Common myeloid progenitor, CD34-positive (primary cell): Measurements from ENCODE around the gene B3GALT5.

Source experiments
- CTCF ChIA-PET: fragments of 350-600 bp; sonication (Branson Sonifier 250); formaldehyde crosslinking; loops from one replicate; lab custom pipeline; 2021; ENCODE audit warnings: antibody characterized with exemption; lab: Charles Lee
- POLR2A ChIA-PET: fragments of 350-600 bp; sonication (Branson Sonifier 250); formaldehyde crosslinking; loops from one replicate; lab custom pipeline; 2021; ENCODE audit warnings: antibody characterized with exemption; lab: Charles Lee
- DNase-seq, 3 donors: peaks; one replicate each; pipeline versions ENCODE4 v3.0.0 to v3.0.0-alpha.2; 2013
- H3K27ac ChIP-seq, 2 experiments: 1 replicate in 1 of 2; 2 replicates in 1 of 2; pipeline ENCODE4 v1.7.0; 2013; ENCODE audit warnings: inconsistent platforms in 2 of 2, low read length in 2 of 2, mild to moderate bottlenecking in 2 of 2, low read depth in 1 of 2, moderate library complexity in 1 of 2; ENCODE audit not compliant: severe bottlenecking in 2 of 2, insufficient read depth in 1 of 2, poor library complexity in 1 of 2
- H3K27me3 ChIP-seq, 5 experiments: replicated peaks in 2 of 5; 1 replicate in 3 of 5; 2 replicates in 2 of 5; pipeline versions ENCODE4 v1.6.1 to v1.7.0; 2013; ENCODE audit warnings: low read length in 4 of 5, mild to moderate bottlenecking in 2 of 5, moderate library complexity in 2 of 5, inconsistent platforms in 1 of 5; ENCODE audit not compliant: insufficient read depth in 5 of 5, control insufficient read depth in 4 of 5
- H3K36me3 ChIP-seq, 4 experiments: 1 replicate in 2 of 4; 2 replicates in 2 of 4; pipeline versions ENCODE4 v1.6.1 to v1.7.0; 2013; ENCODE audit warnings: low read length in 3 of 4, control low read depth in 1 of 4, mild to moderate bottlenecking in 1 of 4; ENCODE audit not compliant: control insufficient read depth in 4 of 4, insufficient read depth in 4 of 4
- H3K4me1 ChIP-seq, 4 experiments: 1 replicate in 3 of 4; 2 replicates in 1 of 4; pipeline versions ENCODE4 v1.6.1 to v1.7.1; 2013; ENCODE audit warnings: low read length in 3 of 4, mild to moderate bottlenecking in 3 of 4, control low read depth in 1 of 4, inconsistent platforms in 1 of 4, moderate library complexity in 1 of 4; ENCODE audit not compliant: control insufficient read depth in 4 of 4, insufficient read depth in 4 of 4; ENCODE audit errors: control extremely low read depth in 1 of 4
- H3K4me3 ChIP-seq, 7 experiments: 1 replicate in 4 of 7; 2 replicates in 3 of 7; pipeline versions ENCODE4 v1.5.1 to v1.7.0; 2013; ENCODE audit warnings: mild to moderate bottlenecking in 7 of 7, low read length in 6 of 7, moderate library complexity in 6 of 7, inconsistent platforms in 2 of 7, low read depth in 2 of 7, control low read depth in 1 of 7; ENCODE audit not compliant: insufficient read depth in 4 of 7, control insufficient read depth in 1 of 7; ENCODE audit errors: extremely low read depth in 1 of 7
- H3K9me3 ChIP-seq, 5 experiments: 1 replicate in 4 of 5; 2 replicates in 1 of 5; pipeline versions ENCODE4 v1.6.1 to v1.7.1; 2013; ENCODE audit warnings: low read length in 4 of 5, mild to moderate bottlenecking in 2 of 5, inconsistent platforms in 1 of 5, low read depth in 1 of 5, moderate library complexity in 1 of 5; ENCODE audit not compliant: control insufficient read depth in 4 of 5, insufficient read depth in 2 of 5; ENCODE audit errors: control extremely low read depth in 1 of 5
- WGBS: methylation state at CpG from one replicate; pipeline ENCODE4 v1.1.5; 2013; ENCODE audit not compliant: insufficient coverage; 5-methylcytosine and 5-hydroxymethylcytosine counted together

B3GALT5 gene

GRCh38 chr21:39670701-39671100, 58.0 kb downstream of the B3GALT5 start:
- Histone ChIP-seq H3K4me1 (no peaks in the 10 kb centered on the region), H3K9me3 (no peaks in the 10 kb centered on the region), H3K27me3 (peaks cover 0 to 3% (median 0%) of the 10 kb centered on the region in 5 experiments), H3K27ac (no peak overlapping the region), H3K4me3 (no peak overlapping the region), H3K36me3 (no peaks in the 10 kb centered on the region)
- CTCF ChIA-PET: no interaction called here
- POLR2A ChIA-PET: no interaction called here
- WGBS: 100% methylated on average over 1 of the region's 2 CpGs
- no peak for DNase-seq

- 97% methylated on average over 4 of the region's 8 CpGs for WGBS
- CTCF ChIA-PET: no interaction called here
Observed at GRCh38 chr21:39671986-39672385, 59.2 kb downstream of the B3GALT5 start.

GRCh38 chr21:39673163-39673562, 60.4 kb downstream of the B3GALT5 start:
- H3K27ac ChIP-seq: no peak overlapping the region
- ChIA-PET POLR2A (no interaction called here), CTCF (no interaction called here)
- no peaks in the 10 kb centered on the region for H3K9me3 ChIP-seq
- no peak for DNase-seq
- peaks cover 0 to 5% (median 0%) of the 10 kb centered on the region in 5 experiments for H3K27me3 ChIP-seq
- WGBS: 93% methylated on average over 6 of the region's 9 CpGs
- no peak overlapping the region for H3K4me3 ChIP-seq
- no peaks in the 10 kb centered on the region for H3K4me1 ChIP-seq
- no peaks in the 10 kb centered on the region for H3K36me3 ChIP-seq

More at GRCh38 chr21:39671986-39672385, 59.2 kb downstream of the B3GALT5 start:
- Histone ChIP-seq H3K4me3 (no peak overlapping the region), H3K27me3 (peaks cover 0 to 3% (median 0%) of the 10 kb centered on the region in 5 experiments), H3K4me1 (no peaks in the 10 kb centered on the region), H3K36me3 (no peaks in the 10 kb centered on the region), H3K9me3 (no peaks in the 10 kb centered on the region), H3K27ac (no peak overlapping the region)
- POLR2A ChIA-PET: no interaction called here
- DNase-seq: no peak

GRCh38 chr21:39673736-39674135, 61.0 kb downstream of the B3GALT5 start:
- H3K4me1 ChIP-seq: no peaks in the 10 kb centered on the region
- 87% methylated on average over 10 of the region's 11 CpGs for WGBS
- H3K27ac ChIP-seq: no peak overlapping the region
- H3K27me3 ChIP-seq: peaks cover 0 to 3% (median 0%) of the 10 kb centered on the region in 5 experiments
- DNase-seq: no peak
- H3K9me3 ChIP-seq: peaks cover 0 to 2% (median 0%) of the 10 kb centered on the region in 5 experiments
- ChIA-PET CTCF (no interaction called here), POLR2A (no interaction called here)
- no peak overlapping the region for H3K4me3 ChIP-seq
- no peaks in the 10 kb centered on the region for H3K36me3 ChIP-seq

GRCh38 chr21:39674801-39675200, 62.1 kb downstream of the B3GALT5 start:
- Histone ChIP-seq H3K27me3 (peaks cover 0 to 3% (median 0%) of the 10 kb centered on the region in 5 experiments), H3K4me1 (no peaks in the 10 kb centered on the region), H3K4me3 (no peak overlapping the region), H3K9me3 (peaks cover 0 to 2% (median 0%) of the 10 kb centered on the region in 5 experiments), H3K36me3 (no peaks in the 10 kb centered on the region), H3K27ac (no peak overlapping the region)
- POLR2A ChIA-PET: no interaction called here
- no peak for DNase-seq
- WGBS: 77% methylated on average over 10 of the region's 10 CpGs
- CTCF ChIA-PET: no interaction called here

GRCh38 chr21:39675590-39675989, 62.9 kb downstream of the B3GALT5 start:
- Histone ChIP-seq H3K36me3 (no peaks in the 10 kb centered on the region), H3K4me3 (no peak overlapping the region), H3K9me3 (peaks cover 0 to 2% (median 0%) of the 10 kb centered on the region in 5 experiments), H3K27me3 (peaks cover 0 to 3% (median 0%) of the 10 kb centered on the region in 5 experiments), H3K27ac (no peak overlapping the region), H3K4me1 (no peaks in the 10 kb centered on the region)
- DNase-seq: no peak
- WGBS: 96% methylated on average over 8 of the region's 12 CpGs
- ChIA-PET POLR2A (no interaction called here), CTCF (no interaction called here)

GRCh38 chr21:39675993-39676661, 63.4 kb downstream of the B3GALT5 start:
- ChIA-PET CTCF (no interaction called here), POLR2A (no interaction called here)
- Histone ChIP-seq H3K27ac (no peak overlapping the region), H3K27me3 (peaks cover 0 to 3% (median 0%) of the 10 kb centered on the region in 5 experiments), H3K4me3 (no peak overlapping the region), H3K4me1 (no peaks in the 10 kb centered on the region), H3K36me3 (no peaks in the 10 kb centered on the region), H3K9me3 (peaks cover 0 to 2% (median 0%) of the 10 kb centered on the region in 5 experiments)
- no peak for DNase-seq
- 84% methylated on average over 13 of the region's 14 CpGs for WGBS
